ENCODE data around the gene ADSS1.
"Not testable (repeated sequence)": the region's sequence is repeated elsewhere in the genome, so short reads cannot be mapped to it uniquely, and the experiment has no call there.

ADSS1 gene

DNA sequence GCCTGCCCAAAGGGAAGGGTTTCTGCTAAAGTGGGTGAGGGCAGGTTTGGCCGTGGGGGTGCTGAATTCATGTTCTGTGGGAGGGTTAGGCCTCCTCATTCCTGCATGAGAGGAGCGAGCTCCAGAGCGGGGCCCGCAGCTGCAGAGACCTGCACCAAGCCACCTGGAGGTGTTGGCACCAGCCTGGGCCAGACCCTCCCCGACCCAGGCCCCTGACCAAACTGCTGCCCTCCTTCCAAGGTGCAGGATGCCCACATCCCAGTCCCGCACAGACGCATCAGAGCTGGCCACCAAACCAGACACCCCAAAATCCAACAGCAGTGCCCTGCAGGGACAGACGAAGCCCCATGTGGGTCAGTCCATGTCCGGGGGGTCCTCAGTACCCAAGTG is 10.6 kb downstream of the ADSS1 start:
- DNase-seq = no peak

DNA sequence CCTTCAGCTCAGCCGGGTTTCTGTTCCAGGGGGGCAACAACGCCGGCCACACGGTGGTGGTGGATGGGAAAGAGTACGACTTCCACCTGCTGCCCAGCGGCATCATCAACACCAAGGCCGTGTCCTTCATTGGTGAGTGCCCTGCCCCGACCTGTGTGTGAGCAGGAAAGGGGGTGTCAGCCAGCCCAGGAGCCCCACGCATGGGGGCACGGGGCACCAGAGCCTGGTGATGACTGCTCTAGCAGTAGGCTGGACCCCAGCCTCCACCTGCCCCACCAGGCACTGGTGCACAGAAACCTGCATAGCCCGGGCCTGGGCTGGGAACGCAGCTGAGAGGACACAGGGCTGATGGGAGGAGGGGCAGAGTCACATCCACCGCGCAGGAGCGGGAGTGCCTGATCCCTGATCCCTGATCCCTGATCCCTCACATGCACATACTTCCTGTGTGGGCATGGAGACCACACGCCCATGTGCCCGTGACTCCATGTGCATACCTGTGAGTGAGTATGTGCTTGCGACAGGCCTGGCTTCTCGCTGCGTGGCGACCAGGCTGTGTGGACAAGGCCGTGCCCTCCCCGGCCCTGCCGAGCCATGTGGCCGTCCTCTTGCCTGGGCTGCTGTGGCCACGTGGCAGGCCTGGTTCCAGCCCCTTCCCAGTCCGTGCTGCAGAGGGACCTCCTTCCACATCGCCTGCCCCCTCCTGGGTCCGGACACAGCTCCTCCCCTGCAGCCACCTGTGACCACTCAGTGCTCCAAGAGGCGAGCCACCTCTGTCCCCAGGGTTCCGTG is 11.2 kb downstream of the ADSS1 start:
- peak; percentile 25 for DNase-seq

DNA sequence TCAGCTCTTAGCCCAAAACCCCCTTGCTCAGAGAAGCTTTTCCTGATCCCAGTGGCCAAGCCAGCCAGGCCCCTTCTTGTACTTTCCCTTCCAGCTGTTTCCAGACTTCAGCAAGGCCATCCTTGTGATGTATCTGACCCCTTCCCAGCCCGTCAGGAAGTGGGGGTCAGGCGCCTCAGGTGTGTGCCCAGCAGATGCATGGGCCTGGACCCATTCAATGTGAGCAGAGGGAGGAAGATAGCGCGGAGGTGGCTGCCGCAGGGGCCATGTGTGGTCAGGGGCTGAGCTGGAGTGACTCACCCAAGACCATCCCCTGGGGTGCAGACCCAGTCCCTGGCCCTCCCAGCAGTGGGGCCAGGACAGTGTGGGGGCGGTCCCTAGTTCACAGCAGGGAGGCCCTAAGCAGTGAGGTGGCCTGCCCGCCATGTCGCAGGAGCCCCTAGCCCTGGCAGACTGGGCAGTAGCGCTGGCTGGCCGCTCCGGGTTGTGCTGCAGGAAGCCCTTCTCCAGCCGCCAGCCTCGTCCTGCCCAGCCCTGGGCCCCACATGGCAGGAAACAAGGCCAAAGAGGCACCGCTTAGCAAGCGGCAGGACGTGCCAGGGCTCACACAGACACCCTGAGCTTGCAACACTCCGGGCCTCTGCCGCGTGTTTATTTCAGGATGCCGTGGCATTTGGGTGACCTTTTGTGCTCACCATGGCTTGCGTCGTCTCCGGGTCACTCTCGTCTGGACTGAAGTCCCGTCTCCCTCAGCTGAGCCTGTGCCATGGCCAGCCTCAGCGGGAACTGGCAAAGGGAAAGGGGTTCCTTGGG is 12.0 kb downstream of the ADSS1 start:
- peak; percentile 84 for DNase-seq

DNA sequence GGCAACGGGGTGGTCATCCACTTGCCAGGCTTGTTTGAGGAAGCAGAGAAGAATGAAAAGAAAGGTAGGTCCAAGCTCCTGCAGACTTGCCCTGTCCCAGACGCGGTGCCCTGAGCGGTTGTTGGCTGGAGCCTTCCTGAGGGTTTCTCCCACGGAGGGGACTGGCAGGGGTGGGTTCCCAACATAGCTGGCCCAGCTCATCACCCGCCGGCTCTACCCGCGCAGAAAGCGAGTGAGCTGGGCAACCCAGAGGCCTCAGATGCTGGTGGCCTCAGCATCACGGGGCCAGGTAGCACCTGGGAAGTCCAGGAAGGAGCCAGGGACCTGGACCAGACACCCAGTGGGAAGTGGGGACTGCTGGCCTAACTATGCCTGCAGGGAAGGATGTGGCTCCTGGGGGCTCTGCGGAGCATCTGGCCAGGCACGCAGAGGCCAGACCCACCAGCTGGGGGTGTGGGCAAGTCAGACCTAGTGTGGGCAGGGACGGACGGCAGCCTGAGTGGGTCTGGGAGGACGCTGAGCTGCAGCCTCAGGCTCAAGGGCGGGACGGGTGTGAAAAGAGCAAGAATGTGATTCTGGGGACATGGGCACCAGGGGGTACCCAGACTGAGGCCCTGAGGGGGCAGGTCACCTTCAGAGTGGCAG is 14.5 kb downstream of the ADSS1 start:
- DNase-seq = no peak

DNA sequence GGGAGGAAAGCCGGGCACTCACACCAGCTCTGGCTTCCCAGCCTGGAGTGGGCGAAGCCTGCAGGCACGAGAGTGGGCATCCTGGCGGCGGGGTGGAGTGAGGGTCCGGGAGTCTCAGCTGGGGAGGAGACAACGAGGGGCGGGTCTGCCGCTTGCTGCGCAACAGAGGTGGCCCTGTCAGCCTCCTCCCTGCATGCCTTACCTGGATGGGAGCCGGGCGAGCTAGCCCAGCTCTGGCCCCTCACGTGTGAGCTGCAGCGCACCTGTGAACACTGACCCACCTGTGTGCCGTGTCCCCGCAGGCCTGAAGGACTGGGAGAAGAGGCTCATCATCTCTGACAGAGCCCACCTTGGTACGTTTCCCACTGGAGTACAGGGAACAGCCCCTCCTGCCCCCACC is 15.0 kb downstream of the ADSS1 start:
- DNase-seq = no peak

DNA sequence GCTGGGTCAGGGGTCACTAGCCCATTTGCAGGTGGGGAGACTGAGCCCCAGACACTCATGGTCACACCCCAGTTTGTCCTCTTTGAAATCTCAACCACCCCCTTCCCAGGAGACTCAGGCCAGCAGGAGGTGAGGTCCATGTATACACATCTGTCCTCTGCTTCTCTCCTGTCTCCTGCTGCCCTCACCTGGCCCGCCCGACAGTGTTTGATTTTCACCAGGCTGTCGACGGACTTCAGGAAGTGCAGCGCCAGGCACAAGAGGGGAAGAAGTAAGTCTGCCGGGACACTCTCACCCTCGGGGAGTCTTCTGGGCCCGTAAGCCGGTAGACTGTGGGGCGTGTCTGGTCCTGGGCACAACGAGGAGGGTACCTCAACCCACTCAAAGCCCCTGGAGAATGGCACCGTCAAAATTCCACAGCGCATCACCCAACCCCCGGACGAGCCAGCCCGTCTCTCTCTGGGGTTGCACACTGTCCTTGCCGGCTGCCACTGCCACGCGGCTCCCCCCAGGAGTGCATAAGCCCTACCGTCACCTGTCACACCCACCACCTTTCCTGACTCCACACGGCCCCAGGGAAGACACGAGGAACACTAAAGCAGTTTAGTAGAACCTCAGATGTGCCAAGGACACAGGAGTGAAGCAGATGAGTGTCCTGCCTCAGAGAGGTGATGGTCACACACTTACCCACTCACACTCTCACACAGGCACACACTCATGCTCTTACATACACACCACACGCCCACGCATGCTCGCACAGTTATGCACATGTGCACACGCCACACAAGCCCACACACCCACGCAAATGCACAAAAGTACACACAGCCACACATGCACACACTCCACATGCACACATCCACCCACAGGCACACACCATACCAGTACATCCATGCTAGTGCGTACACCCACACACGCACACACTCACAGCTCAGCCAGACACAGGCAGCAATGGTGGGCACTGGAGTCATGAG is 15.8 kb downstream of the ADSS1 start:
- DNase-seq = no peak

DNA sequence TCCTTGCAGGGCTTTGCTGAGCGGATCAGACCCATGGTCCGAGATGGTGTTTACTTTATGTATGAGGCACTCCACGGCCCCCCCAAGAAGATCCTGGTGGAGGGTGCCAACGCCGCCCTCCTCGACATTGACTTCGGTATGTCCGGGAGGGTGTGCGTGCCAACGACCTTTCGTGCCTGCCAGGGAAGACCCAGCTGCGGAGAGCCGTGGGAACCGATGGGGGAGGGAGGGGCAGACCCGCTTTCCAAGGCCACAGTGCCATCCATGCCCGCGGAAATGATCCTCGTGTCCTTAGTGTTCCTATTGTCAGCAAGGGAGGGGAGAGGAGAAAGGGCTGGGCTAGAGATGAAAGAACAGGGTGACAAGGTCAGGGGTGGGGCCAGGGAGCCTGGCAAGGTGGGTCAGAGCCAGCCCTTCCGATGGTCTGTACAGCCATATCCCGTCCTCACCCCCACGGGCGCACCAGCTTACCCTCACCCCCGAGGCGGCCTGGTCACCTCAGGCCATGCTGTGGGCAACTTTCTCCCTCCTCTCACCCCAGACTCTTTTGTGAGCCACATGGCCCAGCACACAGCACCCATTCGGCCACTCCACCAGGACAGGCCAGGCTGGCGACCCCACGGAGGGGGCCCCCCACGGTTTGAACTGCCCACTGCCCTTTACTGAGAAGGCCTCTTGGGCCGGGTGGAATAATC is 17.2 kb downstream of the ADSS1 start:
- no peak for DNase-seq

DNA sequence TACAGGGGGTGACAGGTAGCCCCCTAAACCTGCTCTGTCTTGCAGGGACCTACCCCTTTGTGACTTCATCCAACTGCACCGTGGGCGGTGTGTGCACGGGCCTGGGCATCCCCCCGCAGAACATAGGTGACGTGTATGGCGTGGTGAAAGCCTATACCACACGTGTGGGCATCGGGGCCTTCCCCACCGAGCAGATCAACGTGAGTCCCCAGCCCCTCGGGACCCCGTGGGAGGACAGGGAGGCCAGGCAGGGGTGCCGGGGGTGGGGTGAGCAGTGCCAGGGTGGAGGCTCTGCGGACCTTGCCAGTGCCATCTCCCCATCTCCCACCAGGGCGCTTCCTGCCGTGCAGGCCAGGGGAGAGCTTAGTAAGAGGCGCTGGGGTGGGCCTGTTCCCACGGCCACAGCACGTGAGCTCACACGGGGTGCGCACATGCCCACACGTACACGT is 17.8 kb downstream of the ADSS1 start:
- DNase-seq = no peak

DNA sequence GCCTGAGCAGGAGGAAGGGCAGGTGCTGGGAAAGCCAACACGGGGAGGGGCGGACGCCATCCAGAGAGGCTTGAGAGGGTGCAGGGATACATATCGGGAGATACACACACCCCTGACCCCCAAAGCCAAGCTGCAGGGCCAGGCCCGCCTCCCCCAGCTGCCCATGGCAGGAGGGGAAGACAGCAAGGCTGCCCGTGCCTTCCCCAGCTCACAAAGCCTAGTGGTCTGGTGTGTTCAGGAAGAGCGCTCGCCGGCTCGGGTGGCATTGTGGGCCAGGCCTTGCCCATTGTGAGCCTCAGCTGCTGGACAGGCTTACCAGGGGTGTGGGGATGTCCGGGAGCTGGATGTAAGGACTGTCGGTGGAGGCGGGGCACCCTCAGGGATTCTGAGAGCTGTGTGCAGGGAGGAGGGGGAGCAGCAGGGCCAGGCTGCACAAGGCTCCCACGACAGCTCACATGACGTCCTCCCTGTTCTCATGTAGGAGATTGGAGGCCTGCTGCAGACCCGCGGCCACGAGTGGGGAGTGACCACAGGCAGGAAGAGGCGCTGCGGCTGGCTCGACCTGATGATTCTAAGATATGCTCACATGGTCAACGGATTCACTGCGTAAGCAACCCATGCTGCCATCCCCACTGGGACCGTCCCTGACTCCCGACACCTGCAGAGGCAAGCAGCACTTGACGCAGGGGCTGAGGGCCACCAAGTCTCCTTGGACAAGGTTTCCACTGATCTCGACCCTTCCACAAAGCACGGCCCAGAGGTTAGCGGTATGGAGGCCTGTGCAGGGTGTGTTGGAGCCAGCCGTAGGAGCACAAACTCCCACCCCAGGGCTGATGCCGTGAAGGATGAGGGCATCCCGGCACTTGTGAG is 18.8 kb downstream of the ADSS1 start:
- DNase-seq = no peak

DNA sequence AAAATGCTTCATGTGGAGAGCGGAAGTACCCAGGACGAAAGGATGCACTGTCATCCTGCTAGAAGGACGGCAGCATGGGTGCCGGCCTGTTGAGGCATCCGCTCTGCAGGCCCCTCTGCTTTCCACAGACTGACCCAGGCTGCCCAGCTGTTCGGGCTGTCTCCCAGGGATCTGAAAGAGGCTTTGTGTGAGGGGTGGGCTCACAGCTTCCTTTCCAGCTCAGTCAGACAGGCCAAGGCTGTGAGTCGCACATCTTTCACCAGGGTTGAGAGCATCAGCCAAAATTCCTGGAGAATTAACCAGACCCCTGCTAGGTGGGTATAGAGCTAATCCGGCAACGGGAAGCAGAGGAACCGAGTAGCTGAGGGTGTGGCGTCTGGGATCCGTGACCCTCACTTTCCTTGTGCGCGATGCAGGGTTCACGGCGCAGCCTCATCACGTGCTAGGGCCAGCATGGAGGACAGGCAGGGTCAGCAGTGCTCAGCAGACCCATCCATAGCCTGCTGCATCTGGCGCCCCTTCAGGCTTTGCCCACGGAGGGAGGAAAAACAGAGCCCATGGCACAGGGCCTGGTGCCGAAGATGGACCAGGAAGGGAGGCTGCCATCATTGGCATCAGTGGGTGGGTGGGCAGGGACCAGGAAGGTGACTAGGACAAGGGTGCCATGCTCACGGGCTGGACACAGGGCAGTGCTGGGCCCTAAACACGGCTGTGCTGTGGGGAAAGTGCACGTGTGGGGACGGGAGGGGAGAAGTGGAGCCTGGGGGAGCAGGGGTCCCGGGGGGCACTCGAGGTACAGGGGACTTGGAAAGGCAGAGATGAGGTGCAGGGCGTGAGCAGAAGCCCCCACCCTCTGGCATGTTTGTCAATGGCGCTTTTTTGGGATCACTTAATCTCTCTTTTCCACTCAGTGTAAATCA is 19.7 kb downstream of the ADSS1 start:
- DNase-seq = no peak

DNA sequence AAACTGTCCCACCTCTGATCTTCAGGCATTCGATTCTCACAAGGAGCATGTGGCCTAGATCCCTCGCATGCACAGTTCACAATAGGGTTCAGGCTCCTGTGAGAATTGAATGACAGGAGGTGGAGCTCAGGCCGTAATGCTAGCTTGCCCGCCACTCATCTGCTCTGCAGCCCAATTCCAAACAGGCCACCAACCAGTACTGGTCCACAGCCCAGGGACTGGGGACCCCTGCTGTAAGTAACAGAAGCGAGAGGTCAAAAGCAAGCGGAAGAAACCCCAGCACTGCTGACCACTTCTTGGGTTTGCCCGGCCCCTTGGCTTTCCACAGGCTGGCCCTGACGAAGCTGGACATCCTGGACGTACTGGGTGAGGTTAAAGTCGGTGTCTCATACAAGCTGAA is 20.5 kb downstream of the ADSS1 start:
- DNase-seq = no peak

DNA sequence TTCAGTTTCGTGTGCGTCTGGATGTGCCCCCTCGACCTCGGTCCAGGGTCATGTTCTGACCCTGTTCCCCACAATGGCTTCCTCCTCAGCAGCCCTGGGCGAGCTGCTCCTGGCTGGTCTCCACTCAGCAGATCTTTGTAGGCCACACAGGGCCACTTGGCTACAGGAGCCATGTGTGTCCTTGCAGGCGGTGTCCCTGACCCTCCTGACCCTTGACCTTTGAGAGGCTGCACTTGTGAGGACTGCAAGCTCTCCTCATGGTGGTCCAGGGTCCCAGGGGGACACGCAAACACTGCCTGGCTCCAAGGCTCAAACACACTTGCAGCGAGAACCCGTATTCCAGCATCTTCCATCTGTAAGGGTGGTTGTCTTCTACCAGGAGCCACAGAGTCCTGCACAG is 21.4 kb downstream of the ADSS1 start:
- DNase-seq = no peak

DNA sequence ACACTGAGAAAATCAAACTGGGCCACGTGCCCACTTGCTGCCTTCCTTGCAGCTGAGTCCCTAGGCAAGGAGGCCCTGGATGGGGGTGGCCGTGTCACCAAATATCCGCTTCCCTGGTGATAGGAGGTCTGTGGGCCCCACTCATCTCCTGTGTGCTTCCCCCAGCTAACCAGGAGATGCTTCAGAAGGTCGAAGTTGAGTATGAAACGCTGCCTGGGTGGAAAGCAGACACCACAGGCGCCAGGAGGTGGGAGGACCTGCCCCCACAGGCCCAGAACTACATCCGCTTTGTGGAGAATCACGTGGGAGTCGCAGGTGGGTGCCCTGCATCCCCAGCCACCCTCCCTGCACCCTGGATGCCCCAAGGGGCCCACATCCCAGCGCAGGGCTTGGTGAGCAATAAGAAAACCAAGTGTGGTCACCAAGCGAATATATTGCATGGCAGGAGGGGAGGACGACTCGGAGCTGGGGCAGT is 22.1 kb downstream of the ADSS1 start:
- DNase-seq = no peak

DNA sequence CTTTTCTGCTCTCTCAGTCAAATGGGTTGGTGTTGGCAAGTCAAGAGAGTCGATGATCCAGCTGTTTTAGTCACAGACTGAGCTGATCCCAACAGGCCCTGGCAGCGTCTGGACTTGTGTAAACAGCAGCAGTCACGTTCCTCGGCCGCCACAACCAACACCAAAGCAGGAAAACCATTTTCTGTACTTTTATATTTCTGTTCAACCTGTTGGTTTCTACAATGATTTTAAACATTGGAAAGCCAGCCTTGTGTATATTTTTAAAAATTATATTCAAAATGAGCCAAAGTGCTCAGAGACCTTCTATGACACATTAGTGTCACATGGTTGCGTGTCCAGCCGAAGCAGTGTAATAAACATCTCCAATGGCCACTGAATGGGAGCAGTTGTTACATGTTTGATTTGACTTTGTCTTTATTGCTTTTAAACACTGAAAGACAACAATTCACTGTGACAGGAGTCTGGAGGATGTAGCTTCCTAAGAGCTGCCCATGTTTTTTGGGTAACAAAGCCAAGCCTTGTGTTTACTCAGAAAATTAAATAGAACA is 23.0 kb downstream of the ADSS1 start:
- no peak for DNase-seq

DNA sequence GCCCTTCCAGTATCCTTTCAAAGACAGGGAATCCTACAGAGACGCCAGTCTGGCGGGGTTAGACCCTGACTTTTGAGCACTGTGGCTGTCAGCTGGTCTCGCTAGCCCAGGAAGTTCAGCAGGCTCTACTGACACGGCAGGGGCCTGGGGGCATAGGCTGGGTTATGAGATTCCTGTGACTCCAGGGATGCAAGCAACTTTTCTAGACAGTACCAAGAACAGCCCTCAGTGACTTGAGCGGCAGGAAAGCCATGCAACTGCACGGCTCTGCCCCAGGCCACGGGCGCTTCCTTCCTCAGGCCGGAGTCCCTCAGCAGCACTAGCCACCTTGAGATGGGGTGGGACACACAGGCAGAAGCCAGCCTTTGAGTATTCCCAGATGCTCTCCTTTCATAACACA is 23.8 kb downstream of the ADSS1 start:
- DNase-seq = no peak

DNA sequence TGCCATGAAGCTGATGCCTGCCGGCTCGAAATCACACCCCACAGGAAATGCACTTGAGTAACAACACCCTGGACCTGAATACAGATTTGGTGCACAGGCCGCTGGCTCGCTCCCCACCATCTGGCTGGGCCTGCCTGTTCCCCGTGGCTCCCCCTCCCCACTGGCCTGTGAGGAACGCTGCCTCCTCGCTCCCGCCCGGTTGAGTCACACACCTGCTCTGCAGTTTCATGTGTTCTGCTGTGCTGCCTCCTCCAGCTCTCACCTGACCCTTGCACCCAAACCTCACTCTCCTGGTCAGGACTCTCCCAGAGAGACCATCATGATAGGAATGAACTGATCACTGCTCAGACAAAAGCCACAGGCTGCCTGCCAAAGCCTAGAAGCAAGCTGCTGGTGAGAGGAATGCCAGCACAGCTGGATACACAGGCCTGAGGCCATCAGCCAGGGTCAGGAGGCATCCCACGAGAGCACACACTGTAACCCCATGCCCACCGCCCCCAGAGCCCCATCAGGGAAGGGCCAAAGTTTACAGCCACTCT is 25.2 kb downstream of the ADSS1 start:
- peak; percentile 59 for DNase-seq

DNA sequence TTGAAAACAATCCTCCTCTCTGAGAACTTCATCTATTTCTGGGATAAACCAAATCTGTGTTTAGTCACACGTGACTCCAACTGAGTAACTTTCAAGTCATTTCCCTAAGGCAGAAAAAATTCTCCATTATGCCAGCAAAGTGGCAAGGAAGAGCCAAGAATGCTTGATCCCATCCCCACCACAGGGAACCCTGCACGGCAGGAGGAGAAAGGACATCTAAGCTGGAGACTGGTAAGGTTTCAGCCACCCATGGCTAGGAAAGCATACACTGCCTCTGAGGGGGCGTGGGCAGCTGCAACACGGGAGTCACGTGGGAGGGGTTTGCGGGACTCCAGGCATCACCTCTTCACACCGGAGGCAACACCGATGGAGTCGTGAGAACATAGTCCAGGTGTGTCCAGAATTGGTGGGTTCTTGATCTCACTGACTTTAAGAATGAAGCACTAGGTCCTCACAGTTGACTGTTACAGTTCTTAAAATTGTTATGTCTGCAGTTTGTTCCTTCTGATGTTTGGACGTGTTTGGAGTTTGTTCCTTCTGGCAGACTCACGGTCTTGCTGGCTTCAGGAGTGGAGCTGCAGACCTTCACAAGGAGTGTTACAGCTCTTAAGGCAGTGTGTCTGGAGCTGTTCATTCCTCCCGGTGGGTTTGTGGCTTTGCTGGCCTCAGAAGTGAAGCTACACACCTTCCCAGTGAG is 26.2 kb downstream of the ADSS1 start:
- DNase-seq = no peak

DNA sequence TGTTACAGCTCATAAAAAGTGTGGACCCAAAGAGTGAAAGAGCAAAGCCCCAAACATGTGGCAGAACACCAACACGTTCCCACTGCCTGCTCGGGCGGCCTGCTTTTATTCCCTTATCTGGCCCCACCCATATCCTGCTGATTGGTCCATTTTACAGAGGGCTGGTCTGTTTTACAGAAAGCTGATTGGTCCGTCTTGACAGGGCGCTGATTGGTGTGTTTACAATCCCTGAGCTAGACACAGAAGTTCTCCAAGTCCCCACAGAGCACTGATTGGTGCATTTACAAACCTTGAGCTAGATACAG is 26.7 kb downstream of the ADSS1 start:
- not testable (repeated sequence) for DNase-seq

All from femur (tissue), 1 donor.